ENCODE measurements around the gene IER3.
"Not testable (repeated sequence)": the region's sequence is repeated elsewhere in the genome, so short reads cannot be mapped to it uniquely, and the experiment has no call there.

IER3 gene

GRCh38 chr6:30722280-30723112 is 21.9 kb downstream of the IER3 start:
- peak; percentile 39 for DNase-seq

- not testable (repeated sequence) for DNase-seq
Measured at GRCh38 chr6:30722025-30722279, 22.4 kb downstream of the IER3 start.

GRCh38 chr6:30721198-30722024 is 22.9 kb downstream of the IER3 start:
- DNase-seq, result peak; percentile 57

DNA sequence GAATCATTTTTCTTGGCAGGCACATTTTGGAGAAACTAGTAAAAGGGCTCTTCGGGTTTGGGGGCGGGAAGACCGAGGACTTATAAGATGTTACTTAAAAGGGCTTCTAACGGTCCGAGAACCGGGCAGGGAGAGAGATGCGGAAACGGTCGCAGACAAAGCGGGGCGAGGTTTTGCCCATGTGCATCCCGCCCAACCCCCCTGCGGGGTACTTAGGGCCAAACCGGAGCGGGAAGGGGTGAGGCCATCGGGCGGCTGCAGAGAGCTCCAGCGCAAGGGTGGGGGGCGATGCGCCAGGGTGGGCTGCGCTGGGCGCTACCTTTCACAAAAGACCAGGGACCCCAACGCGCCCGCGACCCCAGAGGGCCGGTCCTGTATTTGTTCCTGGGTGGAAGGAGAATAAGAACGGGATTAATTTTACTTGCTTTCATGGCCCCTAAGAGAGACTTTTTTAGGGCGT is 23.6 kb downstream of the IER3 start:
- DNase-seq, result peak; percentile 37

GRCh38 chr6:30719791-30720737 is 24.3 kb downstream of the IER3 start, which contains the start of gene TUBB:
TUBB (plus strand) TSS chr6:30720352; CDS start chr6:30720507, 155 bp downstream.
- DNase-seq, result peak; percentile 95

DNA sequence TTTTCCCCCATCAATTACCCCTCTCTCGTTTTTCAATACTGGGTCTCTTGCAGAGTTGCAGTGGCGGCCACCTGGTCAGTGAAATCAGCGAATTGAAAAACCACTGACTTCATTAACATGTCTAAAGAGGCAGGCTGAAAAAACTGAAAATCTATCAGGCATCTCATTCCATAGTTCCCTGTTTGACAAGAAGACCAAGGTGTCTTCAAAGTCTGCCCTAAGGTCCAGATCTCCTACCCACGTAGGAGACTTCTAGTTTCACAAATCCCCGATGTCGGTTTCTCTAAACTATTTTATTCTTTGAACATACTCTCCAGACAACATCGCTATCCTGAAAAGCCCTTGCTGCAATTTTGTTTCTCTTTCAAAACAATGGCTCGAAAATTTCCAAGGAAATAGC is 25.0 kb downstream of the IER3 start:
- no peak for DNase-seq

- not testable (repeated sequence) for DNase-seq
Measured at GRCh38 chr6:30717845-30718720, 26.3 kb downstream of the IER3 start.

GRCh38 chr6:30717129-30717844 is 27.1 kb downstream of the IER3 start, which contains the start of gene MDC1:
MDC1 (minus strand) TSS chr6:30717281; CDS start chr6:30715175, 2,106 bp downstream.
- DNase-seq, result peak; percentile 100

GRCh38 chr6:30716879-30717128 is 27.5 kb downstream of the IER3 start:
- DNase-seq, result no peak

- no peak for DNase-seq
Measured at GRCh38 chr6:30714263-30714662, 30.1 kb downstream of the IER3 start.

DNA sequence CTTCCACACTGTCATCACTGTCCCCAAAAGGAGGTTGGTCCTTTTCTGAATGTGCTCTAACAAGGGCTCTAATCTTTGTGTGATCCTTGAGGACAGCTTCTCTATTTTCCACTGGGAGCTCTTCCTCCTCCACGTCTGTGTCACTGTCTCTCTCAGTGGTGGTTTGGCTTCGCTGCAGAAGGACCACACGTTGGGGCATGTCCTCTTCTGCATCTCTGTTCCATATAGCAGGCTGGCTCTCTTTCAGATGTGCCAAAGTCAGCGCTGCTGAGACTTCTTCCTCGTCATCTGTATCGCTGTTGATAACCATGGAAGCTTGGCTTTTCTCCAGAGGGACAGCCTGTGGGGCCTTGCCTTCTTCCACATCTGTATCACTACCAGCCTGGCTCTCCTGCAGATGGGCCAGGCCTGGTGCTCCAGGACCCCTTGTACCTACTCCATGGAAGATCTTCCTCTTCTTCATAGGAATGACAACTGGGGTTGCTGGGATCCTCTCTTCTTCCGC is 31.9 kb downstream of the IER3 start:
- no peak for DNase-seq

DNA sequence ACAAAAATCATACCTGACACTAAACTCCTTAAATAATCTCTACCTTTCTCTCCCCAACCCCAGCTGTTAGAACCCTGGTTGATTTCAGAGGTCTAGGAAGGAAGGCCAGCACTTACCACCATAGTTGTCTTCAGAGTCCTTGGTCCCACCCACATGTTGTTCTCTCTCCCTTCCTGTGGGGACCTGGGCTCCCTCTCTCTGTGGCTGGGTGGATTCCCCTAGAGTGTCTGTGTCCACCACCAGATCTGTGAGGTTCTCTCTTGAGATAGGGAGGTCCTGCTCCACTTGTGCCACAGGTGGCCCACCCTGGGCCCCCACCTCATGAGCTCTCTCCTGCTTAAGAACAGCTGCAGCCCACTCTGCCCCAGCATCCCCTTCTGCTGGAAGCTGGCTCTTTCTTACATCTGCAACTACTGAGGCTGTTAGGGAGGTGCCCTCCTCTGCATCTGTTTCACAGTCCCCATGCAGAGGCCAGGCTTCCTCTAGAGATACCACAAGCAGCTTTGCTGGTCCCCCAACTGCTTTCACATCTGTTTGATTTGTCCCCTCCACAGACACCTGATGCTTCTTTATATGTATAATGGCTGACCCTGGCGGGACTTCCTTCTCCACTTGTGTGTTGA is 32.5 kb downstream of the IER3 start:
- DNase-seq, result no peak

- DNase-seq, result no peak
Measured at GRCh38 chr6:30709101-30709868, 35.1 kb downstream of the IER3 start.

GRCh38 chr6:30707281-30707850 is 37.0 kb downstream of the IER3 start:
- no peak for DNase-seq

GRCh38 chr6:30705620-30706019 is 38.7 kb downstream of the IER3 start:
- DNase-seq, result no peak

- no peak for DNase-seq
Measured at GRCh38 chr6:30703821-30704220, 40.5 kb downstream of the IER3 start.

- DNase-seq, result no peak
Measured at GRCh38 chr6:30703011-30703410, 41.3 kb downstream of the IER3 start.

DNA sequence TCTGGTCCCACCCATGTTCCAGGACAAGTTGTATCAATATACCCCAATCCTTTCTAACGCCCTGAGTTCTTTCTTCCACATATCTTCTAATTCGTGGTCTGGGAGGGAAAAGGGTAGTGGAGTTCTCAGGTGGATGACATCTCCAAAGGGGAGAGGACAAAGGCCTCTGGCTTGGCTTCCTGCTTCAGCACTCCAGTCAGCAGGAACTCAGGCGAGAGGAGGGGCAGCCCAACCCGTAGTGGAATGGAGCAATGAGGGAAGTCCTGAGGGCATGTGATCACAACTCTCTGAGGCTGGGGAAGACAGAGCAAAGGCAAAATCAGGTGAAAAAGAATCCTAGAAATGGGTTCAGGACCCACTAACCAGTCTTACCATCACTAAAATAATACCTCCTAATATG is 44.0 kb downstream of the IER3 start:
- DNase-seq, result no peak

DNA sequence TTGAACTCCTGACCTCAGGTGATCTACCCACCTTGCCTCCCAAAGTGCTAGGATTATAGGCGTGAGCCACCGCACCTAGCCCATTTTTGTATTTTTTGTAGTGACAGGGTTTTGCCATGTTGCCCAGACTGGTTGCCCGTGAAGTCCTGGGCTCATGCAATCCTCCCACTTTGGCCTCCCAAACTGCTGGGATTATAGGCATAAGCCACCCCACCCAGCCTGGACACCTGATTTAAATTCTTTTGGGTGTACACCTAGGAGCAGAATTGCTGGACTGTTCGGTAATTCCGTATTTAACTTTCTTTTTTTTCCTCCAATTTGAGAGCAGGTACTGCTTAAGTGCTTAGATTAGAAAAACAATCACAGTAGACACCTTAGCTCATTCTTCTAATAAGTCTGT is 47.9 kb downstream of the IER3 start:
- no peak for DNase-seq

Data from GF-D8 (cell line).